OCI-M2 (cell line): ENCODE measurements around the gene RANGRF.

Experiments used
- DNase-seq: peaks from one replicate; lab custom pipeline; 2025; ENCODE audit not compliant: unreplicated experiment; lab: John Stamatoyannopoulos, UW

RANGRF gene

GRCh38 chr17:8312726-8313600 lies 24.5 kb downstream of the RANGRF start:
- DNase-seq = no peak

GRCh38 chr17:8314797-8315763 lies 26.6 kb downstream of the RANGRF start:
- no peak for DNase-seq

- no peak for DNase-seq
Observed at GRCh38 chr17:8315764-8316217, 27.3 kb downstream of the RANGRF start.

GRCh38 chr17:8318010-8318935 lies 29.8 kb downstream of the RANGRF start:
- no peak for DNase-seq

GRCh38 chr17:8320262-8320661 lies 31.8 kb downstream of the RANGRF start:
- no peak for DNase-seq

- no peak for DNase-seq
Observed at GRCh38 chr17:8320990-8321389, 32.5 kb downstream of the RANGRF start.

- no peak for DNase-seq
Observed at GRCh38 chr17:8322061-8322460, 33.6 kb downstream of the RANGRF start.

GRCh38 chr17:8324132-8324531 lies 35.7 kb downstream of the RANGRF start:
- DNase-seq = no peak

- DNase-seq = no peak
Observed at GRCh38 chr17:8324923-8325322, 36.5 kb downstream of the RANGRF start.

GRCh38 chr17:8326511-8327302 lies 38.2 kb downstream of the RANGRF start:
- peak; percentile 46 for DNase-seq

GRCh38 chr17:8327303-8327649 lies 38.8 kb downstream of the RANGRF start:
- no peak for DNase-seq

- no peak for DNase-seq
Observed at GRCh38 chr17:8332128-8332527, 43.7 kb downstream of the RANGRF start.

- no peak for DNase-seq
Observed at GRCh38 chr17:8332688-8333087, 44.2 kb downstream of the RANGRF start.

- no peak for DNase-seq
Observed at GRCh38 chr17:8333281-8333680, 44.8 kb downstream of the RANGRF start.

- DNase-seq = no peak
Observed at GRCh38 chr17:8337802-8338752, 49.6 kb downstream of the RANGRF start.

- DNase-seq = no peak
Observed at GRCh38 chr17:8338753-8339140, 50.3 kb downstream of the RANGRF start.

GRCh38 chr17:8339540-8339939 lies 51.1 kb downstream of the RANGRF start, which contains the start of gene ODF4:
ODF4 (plus strand) TSS chr17:8339840; CDS start chr17:8340052, 212 bp downstream.
- DNase-seq = no peak
